IPS-NIHi7 (cell line): Measurements from ENCODE around the gene ITPRIPL1.
"Not testable (repeated sequence)": the region's sequence is repeated elsewhere in the genome, so short reads cannot be mapped to it uniquely, and the experiment has no call there.

Source experiments
- DNase-seq: peaks from one replicate; pipeline ENCODE4 v3.0.0; 2012; ENCODE audit warnings: mixed read lengths; ENCODE audit errors: extremely low spot score

ITPRIPL1 gene, protein sequence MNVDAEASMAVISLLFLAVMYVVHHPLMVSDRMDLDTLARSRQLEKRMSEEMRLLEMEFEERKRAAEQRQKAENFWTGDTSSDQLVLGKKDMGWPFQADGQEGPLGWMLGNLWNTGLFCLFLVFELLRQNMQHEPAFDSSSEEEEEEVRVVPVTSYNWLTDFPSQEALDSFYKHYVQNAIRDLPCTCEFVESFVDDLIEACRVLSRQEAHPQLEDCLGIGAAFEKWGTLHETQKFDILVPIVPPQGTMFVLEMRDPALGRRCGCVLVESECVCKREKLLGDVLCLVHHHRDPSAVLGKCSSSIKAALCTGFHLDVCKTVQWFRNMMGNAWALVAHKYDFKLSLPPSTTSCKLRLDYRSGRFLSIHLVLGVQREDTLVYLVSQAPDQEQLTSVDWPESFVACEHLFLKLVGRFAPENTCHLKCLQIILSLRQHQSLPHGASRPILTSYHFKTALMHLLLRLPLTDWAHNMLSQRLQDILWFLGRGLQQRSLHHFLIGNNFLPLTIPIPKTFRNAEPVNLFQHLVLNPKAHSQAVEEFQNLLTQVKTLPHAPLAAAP

DNA sequence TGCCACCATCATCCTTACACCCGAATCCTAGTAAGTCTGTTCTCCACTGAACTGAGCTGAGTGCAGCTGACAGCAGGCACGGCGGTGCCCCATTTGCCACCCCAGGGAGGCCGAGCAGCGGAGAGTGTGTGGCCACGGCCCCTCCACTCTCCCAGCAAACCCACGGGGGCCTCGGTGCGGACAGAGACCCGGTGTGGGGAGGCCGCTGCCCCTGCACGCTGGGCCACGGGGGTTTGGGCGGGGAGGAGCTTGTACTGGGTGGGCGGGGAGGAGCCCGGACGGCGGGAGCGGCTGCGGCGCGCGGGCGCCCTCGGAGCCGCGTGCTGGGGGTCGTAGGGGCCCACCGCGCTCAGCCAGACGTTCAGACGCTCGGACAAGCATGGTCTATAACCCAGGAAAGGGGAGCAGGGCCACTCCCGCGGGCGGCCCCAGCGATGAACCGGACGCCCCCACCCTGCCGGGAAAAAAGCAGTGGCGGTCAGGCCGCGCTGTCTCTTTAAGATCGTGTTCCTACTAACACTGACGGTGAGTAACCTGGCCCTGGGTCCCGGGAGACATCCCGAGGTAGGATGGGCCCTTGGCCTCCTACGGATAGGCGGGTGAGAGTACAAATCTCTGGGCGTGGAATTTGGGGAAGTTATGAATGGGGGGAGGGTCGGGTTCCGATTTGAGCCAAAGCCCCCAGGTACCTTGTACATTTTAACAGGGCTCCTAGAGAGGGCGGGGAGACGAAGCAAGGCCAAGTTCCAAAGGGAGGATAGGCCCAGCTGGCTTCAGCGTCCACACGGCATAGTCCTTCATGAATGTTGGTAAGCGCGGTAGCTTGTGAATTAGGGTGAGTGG lies at the start of gene ITPRIPL1:
ITPRIPL1 (plus strand) TSS at position 277 of the 843 bp plus-strand sequence; CDS start at position 800, 523 bp downstream.
- peak; percentile 45 for DNase-seq

DNA sequence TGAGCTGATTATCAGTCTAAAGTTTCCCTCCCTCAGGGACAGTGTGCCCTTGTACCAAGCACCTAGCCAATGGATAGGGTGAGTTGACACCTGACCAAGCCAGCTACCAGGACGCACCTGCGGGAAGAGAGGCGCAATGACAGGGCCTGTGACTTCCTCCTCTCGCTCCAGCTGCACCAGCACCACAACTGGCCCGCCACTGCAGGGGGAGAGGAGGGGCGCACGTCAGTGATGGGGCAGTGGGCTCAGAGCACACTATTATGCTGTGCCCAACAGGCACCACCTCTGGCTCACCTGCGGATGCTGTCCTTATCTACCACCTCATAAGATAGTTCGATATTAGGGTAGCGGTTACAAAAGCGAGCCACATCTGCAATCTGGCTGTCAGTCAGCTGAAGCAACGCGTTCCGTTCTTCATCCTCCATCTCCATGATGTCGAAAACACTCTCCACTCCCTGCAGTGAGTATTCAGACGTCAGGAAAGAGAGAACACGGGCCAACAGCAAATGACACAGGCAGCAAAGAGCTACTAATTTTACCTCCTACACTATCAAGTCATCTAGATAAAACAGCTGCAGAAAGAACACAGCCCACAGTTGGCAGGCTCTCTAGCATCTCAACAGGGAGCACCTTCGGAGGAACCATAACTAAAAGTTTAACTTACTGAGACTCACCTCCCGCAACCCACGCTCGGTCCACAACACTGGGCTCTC lies 48.2 kb upstream of the ITPRIPL1 start:
- no peak for DNase-seq

DNA sequence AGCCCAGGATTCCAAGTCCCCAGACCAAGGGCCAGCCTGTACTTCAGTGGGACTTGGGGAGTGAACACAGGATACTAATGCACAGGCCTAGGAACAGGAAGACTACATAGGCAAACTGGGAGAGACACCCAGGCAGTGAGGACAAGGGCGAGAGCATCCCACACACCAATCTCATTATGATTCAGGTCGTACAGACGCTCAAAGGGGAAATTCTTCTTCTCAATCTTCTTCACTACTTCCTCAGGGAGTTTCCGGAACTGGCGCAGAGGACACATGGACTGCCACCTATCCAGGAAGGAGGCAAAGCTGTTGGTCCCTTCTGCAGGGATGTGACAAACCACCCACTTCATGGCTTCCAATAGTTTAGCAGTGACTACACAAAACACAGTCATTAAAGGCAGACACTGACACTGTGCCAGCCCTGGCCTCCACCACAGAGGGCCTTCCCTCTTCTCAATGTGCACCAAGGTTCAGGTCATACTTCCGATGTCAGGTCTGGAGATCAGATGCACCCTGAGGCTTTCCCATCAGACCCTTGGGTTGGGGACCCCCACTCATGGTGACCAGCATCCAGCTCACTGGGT lies 37.8 kb upstream of the ITPRIPL1 start:
- no peak for DNase-seq

DNA sequence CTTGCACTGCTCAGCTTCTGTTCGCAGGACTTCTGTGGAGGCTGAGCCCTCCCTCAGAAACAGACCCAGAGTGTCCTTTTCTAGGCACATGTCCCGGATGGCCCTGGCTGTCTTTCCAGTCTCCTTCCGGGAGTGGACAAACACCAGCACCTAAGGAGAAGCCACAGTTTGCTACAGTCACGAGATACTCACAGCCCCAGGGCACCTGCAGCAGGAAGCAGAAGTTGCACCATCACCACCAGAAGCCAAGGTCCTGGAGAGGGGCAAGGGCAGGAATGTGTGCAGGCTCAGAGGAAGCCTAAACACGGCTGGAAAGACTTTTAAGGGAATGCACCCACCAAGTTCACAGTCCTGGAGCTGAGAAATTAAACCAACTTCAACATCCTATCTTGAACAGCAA lies 33.4 kb upstream of the ITPRIPL1 start:
- DNase-seq, result no peak

DNA sequence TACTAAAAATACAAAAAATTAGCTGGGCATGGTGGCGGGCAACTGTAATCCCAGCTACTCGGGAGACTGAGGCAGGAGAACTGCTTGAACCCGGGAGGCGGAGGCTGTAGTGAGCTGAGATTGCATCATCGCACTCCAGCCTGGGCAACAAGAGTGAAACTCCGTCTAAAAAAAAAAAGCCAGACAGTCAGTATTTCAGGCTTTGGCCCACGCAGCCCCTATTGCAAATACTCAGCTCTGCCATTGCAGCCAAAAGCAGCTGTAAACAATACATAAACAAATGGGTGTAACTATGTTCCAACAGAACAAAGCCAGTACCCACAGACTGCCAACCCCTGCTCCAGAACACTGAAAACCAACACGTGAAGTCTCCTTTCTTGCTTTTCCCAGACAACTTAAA lies 30.8 kb upstream of the ITPRIPL1 start:
- DNase-seq, result not testable (repeated sequence)

DNA sequence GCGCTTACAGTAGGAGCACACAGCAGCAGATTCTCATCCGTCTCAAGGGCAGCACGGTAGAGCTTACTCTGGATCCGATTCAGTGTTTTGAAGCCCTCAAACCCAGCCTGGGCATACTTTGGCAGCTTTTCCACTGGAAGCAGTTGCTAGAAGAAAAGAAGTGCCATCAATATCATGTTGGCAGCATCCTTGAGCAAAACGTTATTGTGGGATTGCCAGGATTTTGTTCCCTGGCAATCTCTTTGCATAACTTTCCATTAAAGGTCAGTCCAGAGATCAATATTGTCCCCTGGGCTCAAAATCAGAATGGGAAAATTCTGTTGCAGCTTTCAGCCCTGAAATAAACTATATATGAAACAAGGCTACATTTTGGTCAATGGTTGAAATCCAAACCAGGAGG lies 28.2 kb upstream of the ITPRIPL1 start:
- no peak for DNase-seq

DNA sequence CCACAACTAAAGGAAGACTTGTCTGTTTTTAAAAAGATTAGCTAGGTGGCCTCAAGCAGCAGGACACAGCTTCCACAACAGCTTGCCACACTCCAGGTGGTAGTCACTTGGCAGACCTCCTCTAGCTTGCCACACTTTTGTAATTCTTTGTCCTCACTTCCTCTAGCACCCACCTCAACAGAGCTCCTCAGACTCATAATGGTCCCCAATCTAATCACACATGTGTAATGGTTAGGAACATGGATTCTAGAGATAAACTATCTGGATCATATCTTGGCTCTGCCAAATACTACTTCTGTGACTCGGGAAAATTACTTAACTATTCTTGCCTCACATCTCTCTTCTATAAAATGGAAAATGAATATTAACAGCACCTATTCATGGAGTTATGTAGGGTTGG lies 23.3 kb upstream of the ITPRIPL1 start:
- no peak for DNase-seq

DNA sequence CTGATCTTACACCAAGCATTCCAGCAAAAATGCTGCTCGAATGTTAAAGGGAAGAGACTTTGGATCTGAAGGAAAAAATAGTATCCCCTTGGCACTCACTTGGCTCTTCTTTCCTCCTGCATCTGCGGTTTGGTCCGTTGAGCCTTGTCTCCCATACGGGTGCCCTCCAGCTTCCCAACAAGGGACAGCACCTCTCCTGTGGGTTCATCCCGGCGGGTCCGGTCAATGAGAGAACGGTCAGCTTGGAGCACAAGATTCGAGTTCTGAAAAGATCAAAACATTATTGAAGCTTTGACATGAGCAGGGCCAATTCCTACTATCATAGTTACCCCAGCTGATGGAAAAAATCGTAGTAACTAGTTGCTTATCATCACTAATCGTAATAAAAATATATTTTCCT lies 20.5 kb upstream of the ITPRIPL1 start:
- no peak for DNase-seq

DNA sequence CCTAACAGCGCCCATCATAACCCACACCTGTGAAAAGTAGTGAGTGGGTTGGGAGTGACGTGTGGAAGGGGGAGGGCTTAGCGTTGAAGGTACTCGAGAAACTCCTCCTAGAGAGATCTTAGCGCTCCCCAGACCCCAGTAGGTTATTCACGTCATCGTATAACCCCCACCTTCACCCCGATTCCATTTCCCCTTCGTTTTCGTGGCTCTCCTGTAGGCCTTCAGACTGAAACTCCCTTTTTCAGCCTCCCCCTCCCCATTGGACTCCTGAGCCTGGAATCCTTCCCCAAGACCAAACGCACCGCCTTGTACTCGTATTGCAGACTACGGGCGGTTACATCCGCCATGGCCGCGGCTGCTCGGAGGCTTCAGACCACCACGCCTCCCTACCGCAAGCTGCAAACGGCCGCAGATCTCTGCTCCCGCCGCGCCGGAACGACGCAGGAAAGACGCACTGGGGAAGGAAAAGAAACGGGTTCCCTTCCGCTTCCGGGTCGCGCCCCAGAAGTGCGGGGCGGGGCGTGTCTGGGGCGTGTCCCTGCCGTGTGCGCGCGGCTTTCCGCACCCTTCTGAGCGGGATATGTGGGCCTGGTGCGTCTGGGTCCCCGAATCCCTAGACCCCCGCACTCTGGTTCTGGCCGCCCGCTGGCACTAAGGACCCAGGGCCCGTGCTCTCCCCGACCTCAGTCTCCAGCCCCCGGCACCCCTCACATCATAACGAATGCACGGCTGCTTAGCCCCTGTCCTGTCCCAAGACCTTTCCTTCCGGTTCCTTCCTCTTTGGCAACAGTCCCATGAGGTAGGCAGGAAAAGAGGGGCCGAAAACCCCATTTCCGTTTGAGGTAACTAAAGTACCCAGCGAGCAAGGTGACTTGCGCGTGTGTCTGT lies 19.8 kb upstream of the ITPRIPL1 start, which contains the start of gene SNRNP200:
SNRNP200 (minus strand) TSS at position 456 of the 888 bp plus-strand sequence; CDS start at position 347, 109 bp downstream.
- DNase-seq, result peak; percentile 92

DNA sequence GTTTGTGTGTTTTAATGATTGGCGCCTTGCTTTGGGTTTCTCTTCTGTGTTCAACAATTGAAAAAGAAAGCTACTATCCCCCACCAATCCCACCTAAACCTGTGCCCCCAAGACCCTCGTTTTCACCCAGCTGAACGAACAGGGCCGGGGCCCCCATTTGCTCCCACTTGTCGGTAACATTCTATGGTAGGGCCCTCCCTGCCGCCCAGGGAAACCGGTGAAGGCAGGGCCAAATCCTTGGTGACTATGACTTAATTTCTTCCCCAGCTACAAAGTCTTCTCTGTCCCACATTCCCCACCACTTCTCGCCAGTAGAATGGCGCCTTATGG lies 19.2 kb upstream of the ITPRIPL1 start:
- no peak for DNase-seq

DNA sequence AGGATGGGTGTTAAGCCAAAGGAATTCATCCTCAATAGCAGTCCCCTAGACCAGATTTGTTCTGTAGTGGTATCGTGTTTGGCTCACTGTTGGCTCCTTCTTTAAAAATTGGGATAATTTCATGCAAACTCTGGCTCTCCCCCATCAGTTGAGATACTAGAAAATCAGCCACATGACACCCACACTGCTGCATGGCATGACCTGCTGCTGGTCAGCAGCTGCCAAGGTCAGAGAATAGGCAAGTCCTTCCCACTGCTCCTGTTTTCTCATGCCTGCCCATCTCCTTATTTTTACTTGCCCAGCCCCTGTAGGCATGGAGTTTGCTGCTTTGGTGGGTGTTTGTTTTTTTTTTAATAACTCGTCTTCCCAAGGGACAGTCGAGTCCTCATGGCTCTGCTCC lies 18.7 kb upstream of the ITPRIPL1 start:
- DNase-seq, result no peak

DNA sequence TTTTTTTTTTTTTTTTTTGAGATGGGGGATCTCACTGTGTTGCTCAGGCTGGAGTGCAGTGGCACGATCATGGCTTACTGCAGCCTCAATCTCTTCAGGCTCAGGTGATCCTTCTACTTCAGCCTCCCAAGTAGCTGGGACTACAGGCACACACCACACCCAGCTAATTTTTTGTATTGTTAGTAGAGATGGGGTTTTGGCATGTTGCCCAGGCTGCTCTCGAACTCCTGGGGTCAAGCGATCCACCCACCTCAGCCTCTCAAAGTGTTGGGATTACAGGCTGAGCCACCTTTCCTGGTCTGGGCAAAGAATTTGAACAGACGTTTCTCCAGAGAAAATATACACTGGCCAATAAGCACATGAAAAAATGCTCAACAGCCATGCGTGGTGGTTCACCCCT lies 16.9 kb upstream of the ITPRIPL1 start:
- DNase-seq, result no peak

DNA sequence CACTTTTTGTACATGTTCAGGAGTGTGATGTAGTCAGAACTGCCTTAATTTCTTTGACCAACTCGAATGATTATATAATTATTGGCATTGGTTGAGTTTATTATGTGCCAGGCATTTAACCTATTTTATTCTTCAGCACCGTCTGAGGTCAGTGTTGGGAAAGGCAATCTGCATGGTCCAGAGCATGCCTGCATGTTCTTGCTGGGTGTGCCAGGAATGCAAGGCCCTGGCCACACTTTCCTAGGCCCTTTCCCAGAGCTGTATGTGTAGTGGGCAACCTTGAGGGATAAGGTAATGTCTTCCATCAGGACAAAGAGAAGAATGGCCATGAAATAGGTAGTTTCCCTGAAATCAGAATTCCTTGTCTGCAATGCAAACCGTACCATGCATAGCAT lies 10.1 kb upstream of the ITPRIPL1 start:
- DNase-seq, result no peak

DNA sequence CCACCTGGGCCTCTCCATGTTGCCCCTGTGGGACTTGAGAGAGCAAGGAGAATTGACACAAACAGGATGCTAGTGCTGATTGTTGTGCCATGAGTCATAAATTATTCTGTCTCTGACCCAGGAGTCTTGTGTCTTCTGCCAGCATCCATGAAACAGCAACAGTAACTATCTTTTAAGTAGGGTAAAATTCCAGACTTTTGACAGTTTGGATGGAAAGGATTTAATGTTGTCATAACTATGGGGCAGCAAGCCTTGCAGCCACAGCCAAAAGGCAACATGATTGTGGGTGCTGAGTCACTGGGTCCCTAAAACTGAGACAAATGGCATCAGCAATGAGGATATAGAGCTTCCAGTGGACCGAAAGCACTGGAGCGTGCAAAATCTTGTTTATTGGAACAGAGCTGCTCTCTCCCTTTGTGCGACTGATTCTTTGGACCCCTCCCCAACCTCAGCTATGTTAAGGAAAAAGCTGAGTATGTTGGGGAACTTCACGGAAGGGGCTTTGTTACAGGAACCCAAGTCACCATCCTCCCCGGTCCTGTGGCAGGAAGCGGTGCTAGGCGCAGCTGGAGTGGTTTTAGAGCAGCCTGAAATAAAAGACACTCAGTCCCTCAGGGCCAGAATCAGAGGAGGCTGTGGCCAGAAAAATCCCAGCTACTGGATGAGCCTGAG lies 9.6 kb upstream of the ITPRIPL1 start:
- no peak for DNase-seq

DNA sequence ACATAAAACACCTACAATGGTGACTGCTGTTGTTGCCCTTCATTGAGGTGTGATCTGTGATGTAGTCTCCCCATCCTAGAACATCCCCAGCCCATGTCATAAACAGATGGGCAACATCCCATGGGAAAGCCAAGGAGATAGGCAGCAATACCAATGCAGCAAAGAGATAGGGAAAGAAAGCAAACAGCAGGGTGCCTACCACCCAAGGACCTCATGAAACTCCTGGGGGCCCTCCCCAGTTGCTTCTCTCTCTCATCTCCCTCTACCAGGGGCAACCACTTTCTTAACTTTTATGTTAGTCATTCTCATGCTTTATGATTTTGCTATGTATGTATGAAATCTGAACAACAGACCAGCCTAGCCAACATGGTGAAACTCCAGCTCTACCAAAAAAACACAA lies 8.1 kb upstream of the ITPRIPL1 start:
- DNase-seq, result no peak

DNA sequence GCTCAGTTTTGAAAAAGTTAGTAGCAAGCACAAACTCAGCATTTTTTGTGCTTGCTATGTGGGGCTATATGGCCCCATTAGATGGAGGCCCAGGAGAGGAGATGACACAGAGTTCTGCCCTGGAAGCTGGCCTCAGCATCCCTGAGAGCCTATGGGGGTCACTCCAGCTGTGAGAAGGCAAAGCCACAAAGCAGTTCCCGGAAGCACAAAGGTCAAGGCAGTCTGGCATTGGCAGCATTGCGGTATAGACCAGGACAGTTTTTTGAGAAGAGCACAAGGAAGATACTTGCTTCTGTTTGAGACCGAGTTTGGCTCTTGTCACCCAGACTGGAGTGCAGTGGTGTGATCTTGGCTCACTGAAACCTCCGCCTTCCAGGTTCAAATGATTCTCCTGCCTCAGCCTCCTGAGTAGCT lies 7.5 kb upstream of the ITPRIPL1 start:
- no peak for DNase-seq

DNA sequence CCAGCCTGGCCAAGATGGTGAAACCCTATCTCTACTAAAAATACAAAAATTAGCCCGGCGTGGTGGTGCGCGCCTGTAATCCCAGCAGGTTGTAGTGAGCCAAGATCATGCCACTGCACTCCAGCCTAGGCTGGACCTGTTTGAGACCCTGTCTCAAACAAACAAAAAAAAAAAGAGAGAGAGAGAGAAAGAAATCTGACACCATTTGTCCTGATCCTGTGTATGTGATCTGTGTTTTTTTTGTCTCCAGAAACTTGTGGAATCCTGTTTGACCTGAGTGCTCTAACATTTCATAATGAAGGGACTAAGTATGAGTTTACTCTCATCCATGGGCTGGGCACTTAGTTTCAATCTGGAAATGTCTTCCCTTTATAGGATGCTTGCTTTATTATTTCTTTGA lies 6.4 kb upstream of the ITPRIPL1 start:
- no peak for DNase-seq

DNA sequence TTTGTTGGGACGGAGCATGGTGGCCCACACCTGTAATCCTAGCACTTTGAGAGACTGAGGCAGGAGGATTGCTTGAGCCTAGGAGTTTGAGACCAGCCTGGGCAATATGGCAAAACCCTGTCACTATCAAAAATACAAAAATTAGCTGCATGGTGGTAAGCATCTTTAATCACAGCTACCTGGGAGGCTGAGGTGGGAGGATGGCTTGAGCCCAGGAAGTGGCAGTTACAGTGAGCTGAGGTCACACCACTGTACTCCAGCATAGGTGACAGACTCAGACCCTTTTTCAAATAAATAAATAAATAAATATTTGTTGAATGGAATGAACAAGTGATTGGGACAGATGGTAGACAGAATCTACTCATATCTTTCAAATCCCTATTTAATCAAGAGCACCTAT lies 5.7 kb upstream of the ITPRIPL1 start:
- no peak for DNase-seq

DNA sequence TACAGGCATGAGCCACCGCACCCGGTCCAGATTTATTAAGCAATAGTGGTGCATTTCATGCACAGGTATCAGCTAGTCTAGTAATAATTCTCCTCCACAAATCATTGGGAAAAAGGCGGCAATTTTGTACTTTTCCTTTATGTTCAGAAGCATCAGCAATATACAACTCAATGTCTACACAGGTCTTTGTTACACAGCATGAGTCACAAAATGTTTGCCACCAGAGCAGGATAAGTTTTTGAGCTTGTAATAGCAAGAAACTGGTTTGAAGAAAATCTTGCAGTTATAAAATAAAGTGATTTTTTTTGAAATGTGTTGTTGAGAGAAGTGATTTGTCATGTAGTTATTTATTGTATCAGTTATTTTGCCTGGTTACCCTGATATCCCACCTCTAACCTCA lies 4.8 kb upstream of the ITPRIPL1 start:
- DNase-seq, result no peak
